ENCODE measurements around the gene MBTPS2. TPM values are rescaled to one million over a fixed set of nuclear protein-coding genes. Genes with fewer than 3 reads are reported as not detected.
A peak's percentile ranks its signal among the peaks of the same experiment; 100 is the strongest.

MBTPS2 gene
- total RNA-seq, 2 experiments from 2014 or later: 8.1 to 8.5 TPM

GRCh38 chrX:21821875-21822274 is 17.5 kb upstream of the MBTPS2 start:
- ChIA-PET CTCF (no interaction called here), POLR2A (no interaction called here)
- Mint-ChIP-seq H3K27ac (no peak overlapping the region), H3K27me3 (ENCODE audit: low read depth) (no peaks in the 10 kb centered on the region), H3K9me3 (ENCODE audit: insufficient read depth) (no peaks in the 10 kb centered on the region), H3K4me3 (no peak overlapping the region), H3K4me1 (ENCODE audit: low read depth) (no peaks in the 10 kb centered on the region), H3K36me3 (ENCODE audit: low read depth) (no peaks in the 10 kb centered on the region)
- no peak for ATAC-seq
- DNase-seq: no peak

- Mint-ChIP-seq H3K9me3 (ENCODE audit: insufficient read depth) (no peaks in the 10 kb centered on the region), H3K4me1 (ENCODE audit: low read depth) (no peaks in the 10 kb centered on the region), H3K27ac (no peak overlapping the region), H3K27me3 (ENCODE audit: low read depth) (peaks cover 3% of the 10 kb centered on the region), H3K36me3 (ENCODE audit: low read depth) (no peaks in the 10 kb centered on the region), H3K4me3 (no peak overlapping the region)
- ChIA-PET CTCF (no interaction called here), POLR2A (no interaction called here)
- no peak for ATAC-seq
- no peak for DNase-seq
Measured at GRCh38 chrX:21831496-21831895, 7.9 kb upstream of the MBTPS2 start.

DNA sequence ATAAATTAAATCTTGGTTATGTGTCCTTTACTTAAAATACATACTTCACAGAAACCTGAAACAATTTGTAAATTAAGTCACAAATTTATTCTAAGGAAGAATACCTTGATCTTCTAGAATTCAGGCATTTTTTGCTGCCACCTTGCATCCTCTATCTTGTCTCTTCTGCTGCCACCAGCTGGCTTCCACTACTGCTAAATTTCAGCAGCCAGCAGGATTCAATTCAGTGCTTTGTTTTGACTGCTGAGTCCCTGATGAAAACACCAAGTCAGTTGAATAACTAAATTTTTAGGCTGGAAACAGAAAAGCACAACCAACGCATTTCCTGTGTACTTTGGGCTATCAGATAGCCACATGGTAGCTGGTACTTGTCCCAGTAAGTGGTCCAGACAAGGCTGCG is 2.4 kb upstream of the MBTPS2 start:
- POLR2A ChIA-PET: no interaction called here
- H3K4me1 Mint-ChIP-seq (ENCODE audit: low read depth): peaks cover 8% of the 10 kb centered on the region

DNA sequence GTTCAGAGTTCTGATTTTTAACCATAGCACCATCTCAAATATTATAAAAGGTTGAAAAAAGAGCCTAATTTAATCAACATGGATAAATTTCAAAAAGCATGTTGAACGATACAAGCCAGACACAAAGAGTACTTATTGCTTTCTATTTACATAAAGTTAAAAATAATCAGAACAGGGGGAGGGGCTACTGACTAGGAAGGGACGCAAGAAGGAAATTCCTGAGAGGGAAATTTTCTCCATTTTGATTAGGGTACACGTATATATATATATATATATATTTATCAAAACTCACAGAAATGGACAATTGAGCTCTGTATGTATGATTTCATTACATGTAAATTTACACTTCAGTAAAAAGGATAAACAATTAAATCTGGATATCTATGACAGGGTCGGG is 482 bp upstream of the MBTPS2 start:
- H3K27ac Mint-ChIP-seq: peak overlapping the region; percentile 89
- H3K27me3 Mint-ChIP-seq (ENCODE audit: low read depth): no peaks in the 10 kb centered on the region
- peaks cover 7% of the 10 kb centered on the region for H3K36me3 Mint-ChIP-seq (ENCODE audit: low read depth)
- ChIA-PET CTCF (interaction anchor here (0.9 to 2.4 kb wide), 6 partner anchors 134 to 1309 kb away, joined by 3 to 19 read pairs (median 4); no protein-coding TSS in a partner anchor), POLR2A (interaction anchor here (0.5 to 1.0 kb wide), 6 partner anchors 14 to 464 kb away, joined by 3 to 5 read pairs (median 4); partner anchors contain the start of gene CNKSR2)
- H3K4me1 Mint-ChIP-seq (ENCODE audit: low read depth): peaks cover 8% of the 10 kb centered on the region
- H3K4me3 Mint-ChIP-seq: peak overlapping the region; percentile 88
- H3K9me3 Mint-ChIP-seq (ENCODE audit: insufficient read depth): no peaks in the 10 kb centered on the region
- ATAC-seq: no peak
- no peak for DNase-seq

More for the DNA sequence above, 2.4 kb upstream of the MBTPS2 start:
- ATAC-seq: no peak
- H3K4me3 Mint-ChIP-seq: no peak overlapping the region
- no peak overlapping the region for H3K27ac Mint-ChIP-seq
- peaks cover 4% of the 10 kb centered on the region for H3K36me3 Mint-ChIP-seq (ENCODE audit: low read depth)
- no peaks in the 10 kb centered on the region for H3K27me3 Mint-ChIP-seq (ENCODE audit: low read depth)
- no peaks in the 10 kb centered on the region for H3K9me3 Mint-ChIP-seq (ENCODE audit: insufficient read depth)
- CTCF ChIA-PET: interaction anchor here (1.1 kb wide), 1 partner anchor 16 kb away, joined by 3 read pairs; no protein-coding TSS in a partner anchor
- DNase-seq: no peak

- H3K9me3 Mint-ChIP-seq (ENCODE audit: insufficient read depth): no peaks in the 10 kb centered on the region
- peaks cover 8% of the 10 kb centered on the region for H3K36me3 Mint-ChIP-seq (ENCODE audit: low read depth)
- no peaks in the 10 kb centered on the region for H3K27me3 Mint-ChIP-seq (ENCODE audit: low read depth)
- DNase-seq (peak; percentile 28), ATAC-seq (peak; percentile 12)
- peak overlapping the region; percentile 88 for H3K4me3 Mint-ChIP-seq
- ChIA-PET POLR2A (interaction anchor here (1.1 kb wide), 1 partner anchor 133 kb away, joined by 5 read pairs; no protein-coding TSS in a partner anchor), CTCF (no interaction called here)
- peaks cover 8% of the 10 kb centered on the region for H3K4me1 Mint-ChIP-seq (ENCODE audit: low read depth)
- H3K27ac Mint-ChIP-seq: peak overlapping the region; percentile 89
Measured at GRCh38 chrX:21840193-21840545, 752 bp downstream of the MBTPS2 start.

GRCh38 chrX:21843179-21843578 is 3.8 kb downstream of the MBTPS2 start:
- ATAC-seq (no peak), DNase-seq (no peak)
- CTCF ChIA-PET: no interaction called here
- Mint-ChIP-seq H3K36me3 (ENCODE audit: low read depth) (peaks cover 24% of the 10 kb centered on the region), H3K27ac (no peak overlapping the region), H3K4me3 (no peak overlapping the region), H3K27me3 (ENCODE audit: low read depth) (no peaks in the 10 kb centered on the region), H3K4me1 (ENCODE audit: low read depth) (peaks cover 8% of the 10 kb centered on the region), H3K9me3 (ENCODE audit: insufficient read depth) (no peaks in the 10 kb centered on the region)
- POLR2A ChIA-PET: no interaction called here

DNA sequence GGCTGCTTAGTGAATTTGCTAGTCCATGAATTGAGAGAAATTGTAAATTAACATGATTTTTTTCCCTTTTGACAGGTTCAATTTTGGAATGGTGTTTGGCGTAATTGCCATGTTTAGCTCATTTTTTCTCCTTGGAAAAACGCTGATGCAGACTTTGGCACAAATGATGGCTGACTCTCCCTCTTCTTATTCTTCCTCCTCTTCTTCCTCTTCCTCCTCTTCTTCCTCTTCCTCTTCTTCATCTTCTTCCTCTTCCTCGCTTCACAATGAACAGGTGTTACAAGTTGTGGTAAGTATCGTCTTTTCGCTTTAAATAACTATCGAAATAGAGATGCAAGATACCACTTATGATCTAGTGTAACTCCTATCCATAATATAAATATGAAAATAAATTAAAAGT is 5.7 kb downstream of the MBTPS2 start:
- CTCF ChIA-PET: interaction anchor here (0.8 kb wide), 1 partner anchor 128 kb away, joined by 3 read pairs; no protein-coding TSS in a partner anchor
- Mint-ChIP-seq H3K9me3 (ENCODE audit: insufficient read depth) (no peaks in the 10 kb centered on the region), H3K4me1 (ENCODE audit: low read depth) (peaks cover 4% of the 10 kb centered on the region), H3K27ac (no peak overlapping the region), H3K36me3 (ENCODE audit: low read depth) (peaks cover 24% of the 10 kb centered on the region), H3K4me3 (no peak overlapping the region), H3K27me3 (ENCODE audit: low read depth) (no peaks in the 10 kb centered on the region)
- no peak for DNase-seq
- POLR2A ChIA-PET: no interaction called here
- ATAC-seq: no peak

DNA sequence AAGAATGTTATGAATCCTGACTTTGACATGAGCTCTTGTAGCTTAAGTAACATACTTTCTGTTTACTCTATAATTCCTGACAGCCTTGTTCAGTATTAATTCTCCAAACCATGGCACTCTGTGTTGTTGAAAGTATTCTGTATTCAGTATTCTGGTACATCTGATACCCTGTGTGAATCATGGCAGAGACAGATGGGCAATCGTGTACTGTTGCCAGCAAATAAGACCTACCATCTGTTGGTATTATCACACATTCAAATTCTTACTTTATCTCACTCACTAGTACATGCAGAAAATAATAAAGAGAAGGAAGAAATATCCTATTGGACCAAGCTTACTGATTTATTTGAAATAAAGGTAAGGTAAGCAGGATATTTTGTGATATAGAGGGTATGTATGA is 7.9 kb downstream of the MBTPS2 start:
- Mint-ChIP-seq H3K4me1 (ENCODE audit: low read depth) (no peaks in the 10 kb centered on the region), H3K27me3 (ENCODE audit: low read depth) (no peaks in the 10 kb centered on the region), H3K9me3 (ENCODE audit: insufficient read depth) (no peaks in the 10 kb centered on the region), H3K4me3 (no peak overlapping the region), H3K27ac (no peak overlapping the region), H3K36me3 (ENCODE audit: low read depth) (peaks cover 23% of the 10 kb centered on the region)
- ATAC-seq (no peak), DNase-seq (no peak)
- ChIA-PET POLR2A (no interaction called here), CTCF (no interaction called here)

DNA sequence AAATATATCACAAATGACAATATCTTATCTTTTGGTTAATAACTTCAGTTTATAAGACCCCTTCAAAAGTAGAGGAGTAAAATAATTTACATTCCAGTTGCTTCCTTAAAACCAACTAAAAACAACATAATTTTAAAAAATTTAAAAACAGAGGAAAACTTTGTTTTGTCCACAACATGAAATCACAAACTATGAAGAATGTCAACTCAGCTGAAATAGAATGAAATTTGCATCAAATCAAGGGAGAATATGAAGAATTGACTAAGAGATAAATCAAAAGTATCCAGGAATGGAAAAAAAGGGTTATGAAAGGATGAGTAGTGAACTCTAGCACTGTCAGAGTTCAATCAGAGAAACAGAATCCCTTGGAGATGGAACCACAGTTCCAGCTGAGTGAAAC is 14.2 kb downstream of the MBTPS2 start:
- DNase-seq (no peak), ATAC-seq (no peak)
- peaks cover 28% of the 10 kb centered on the region for H3K36me3 Mint-ChIP-seq (ENCODE audit: low read depth)
- no peaks in the 10 kb centered on the region for H3K9me3 Mint-ChIP-seq (ENCODE audit: insufficient read depth)
- H3K27ac Mint-ChIP-seq: no peak overlapping the region
- ChIA-PET POLR2A (interaction anchor here (1.3 kb wide), 1 partner anchor 15 kb away, joined by 4 read pairs; the partner anchor contains the start of gene MBTPS2), CTCF (no interaction called here)
- no peak overlapping the region for H3K4me3 Mint-ChIP-seq
- H3K4me1 Mint-ChIP-seq (ENCODE audit: low read depth): no peaks in the 10 kb centered on the region
- no peaks in the 10 kb centered on the region for H3K27me3 Mint-ChIP-seq (ENCODE audit: low read depth)

- Mint-ChIP-seq H3K27ac (no peak within 1 kb of the TSS), H3K27me3 (ENCODE audit: low read depth) (no peaks in the 10 kb centered on the region), H3K36me3 (ENCODE audit: low read depth) (peaks cover 27% of the 10 kb centered on the region), H3K4me3 (no peak within 1 kb of the TSS), H3K9me3 (ENCODE audit: insufficient read depth) (no peaks in the 10 kb centered on the region), H3K4me1 (ENCODE audit: low read depth) (no peaks in the 10 kb centered on the region)
- POLR2A ChIA-PET: no interaction called here
- ATAC-seq (no peak), DNase-seq (no peak)
- CTCF ChIA-PET: no interaction called here
Measured at GRCh38 chrX:21855937-21856415, 16.6 kb downstream of the MBTPS2 start, which contains the start of gene YY2. YY2 (plus strand) TSS chrX:21855987; CDS start chrX:21856485, 498 bp downstream.

DNA sequence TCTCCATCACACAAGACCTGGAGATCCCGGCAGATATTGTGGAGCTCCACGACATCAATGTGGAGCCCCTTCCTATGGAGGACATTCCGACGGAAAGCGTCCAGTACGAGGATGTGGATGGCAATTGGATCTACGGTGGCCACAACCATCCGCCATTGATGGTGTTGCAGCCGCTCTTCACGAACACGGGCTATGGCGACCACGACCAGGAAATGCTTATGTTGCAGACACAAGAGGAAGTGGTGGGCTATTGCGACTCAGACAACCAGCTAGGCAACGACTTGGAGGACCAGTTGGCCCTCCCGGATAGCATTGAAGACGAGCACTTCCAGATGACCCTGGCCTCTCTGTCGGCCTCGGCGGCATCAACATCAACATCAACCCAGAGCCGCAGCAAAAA is 17.1 kb downstream of the MBTPS2 start:
- Mint-ChIP-seq H3K27ac (no peak overlapping the region), H3K4me3 (no peak overlapping the region), H3K27me3 (ENCODE audit: low read depth) (no peaks in the 10 kb centered on the region), H3K4me1 (ENCODE audit: low read depth) (no peaks in the 10 kb centered on the region), H3K9me3 (ENCODE audit: insufficient read depth) (no peaks in the 10 kb centered on the region), H3K36me3 (ENCODE audit: low read depth) (peaks cover 25% of the 10 kb centered on the region)
- ATAC-seq (no peak), DNase-seq (no peak)
- ChIA-PET POLR2A (no interaction called here), CTCF (no interaction called here)

DNA sequence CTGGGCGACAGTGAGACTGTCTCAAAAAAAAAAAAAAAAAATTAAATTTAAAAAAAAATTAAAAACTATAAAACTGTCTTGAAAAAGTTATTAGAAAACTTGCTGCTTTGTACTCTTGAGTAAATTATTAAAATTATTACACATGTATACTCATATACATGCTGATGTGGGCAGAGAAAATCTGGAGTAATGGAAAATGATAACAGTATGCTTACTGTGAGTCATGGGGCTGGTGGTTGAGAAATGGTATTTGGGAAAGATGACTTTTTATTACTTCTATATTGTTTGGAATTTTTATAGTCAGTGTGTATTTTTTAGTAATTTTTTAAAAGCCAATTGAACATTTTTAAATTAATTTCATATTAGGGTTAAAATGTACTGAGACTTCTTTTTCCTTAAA is 23.8 kb downstream of the MBTPS2 start:
- DNase-seq (no peak), ATAC-seq (no peak)
- H3K27ac Mint-ChIP-seq: no peak overlapping the region
- no peak overlapping the region for H3K4me3 Mint-ChIP-seq
- no peaks in the 10 kb centered on the region for H3K9me3 Mint-ChIP-seq (ENCODE audit: insufficient read depth)
- ChIA-PET POLR2A (no interaction called here), CTCF (no interaction called here)
- H3K27me3 Mint-ChIP-seq (ENCODE audit: low read depth): no peaks in the 10 kb centered on the region
- peaks cover 3% of the 10 kb centered on the region for H3K36me3 Mint-ChIP-seq (ENCODE audit: low read depth)
- H3K4me1 Mint-ChIP-seq (ENCODE audit: low read depth): peaks cover 6% of the 10 kb centered on the region

- no peaks in the 10 kb centered on the region for H3K27me3 Mint-ChIP-seq (ENCODE audit: low read depth)
- H3K27ac Mint-ChIP-seq: no peak overlapping the region
- ChIA-PET POLR2A (no interaction called here), CTCF (no interaction called here)
- peaks cover 6% of the 10 kb centered on the region for H3K4me1 Mint-ChIP-seq (ENCODE audit: low read depth)
- DNase-seq (no peak), ATAC-seq (no peak)
- H3K4me3 Mint-ChIP-seq: no peak overlapping the region
- peaks cover 4% of the 10 kb centered on the region for H3K36me3 Mint-ChIP-seq (ENCODE audit: low read depth)
- H3K9me3 Mint-ChIP-seq (ENCODE audit: insufficient read depth): no peaks in the 10 kb centered on the region
Measured at GRCh38 chrX:21865436-21865835, 26.0 kb downstream of the MBTPS2 start.
